A673 (cell line): Measurements from ENCODE around the gene MLKL. TPM values are rescaled to one million over a fixed set of nuclear protein-coding genes. Genes with fewer than 3 reads are reported as not detected.

Experiments used
- BruUV-seq: library from RNA; stranded (reverse); fragments of 400-500 nt; replicated peaks from 2 replicates; lab custom pipeline; 2021; lab: Mats Ljungman, UMichigan
- CTCF ChIA-PET: fragments of 300-600 bp; sonication (Branson Sonifier 250); formaldehyde crosslinking; loops from one replicate; lab custom pipeline; 2022; ENCODE audit warnings: antibody characterized with exemption; lab: Charles Lee
- POLR2A ChIA-PET: fragments of 300-600 bp; sonication (Branson Sonifier 250); formaldehyde crosslinking; loops from one replicate; lab custom pipeline; 2022; ENCODE audit warnings: antibody characterized with exemption; ENCODE audit not compliant: low non-redundant PET; lab: Charles Lee
- DNase-seq: peaks from one replicate; pipeline ENCODE4 v3.0.0-alpha.2; 2015; ENCODE audit warnings: low spot score
- H3K27ac ChIP-seq: fragments of 200-600 bp; sonication (generic); 2 replicates; pipeline ENCODE4 v1.5.1; 2016; ENCODE audit warnings: mixed run types, low read depth, mild to moderate bottlenecking, mixed read lengths, antibody characterized with exemption, low read length; ENCODE audit not compliant: poor library complexity, severe bottlenecking
- H3K27me3 ChIP-seq: fragments of 200-600 bp; sonication (generic); replicated peaks from 2 replicates; pipeline ENCODE4 v1.6.1; 2017; ENCODE audit warnings: mixed run types, low read depth, mild to moderate bottlenecking, mixed read lengths, antibody characterized with exemption, low read length; ENCODE audit not compliant: insufficient read depth, poor library complexity
- H3K36me3 ChIP-seq: fragments of 200-600 bp; sonication (generic); 2 replicates; pipeline ENCODE4 v1.6.1; 2016; ENCODE audit warnings: mixed run types, mild to moderate bottlenecking, mixed read lengths, antibody characterized with exemption, low read length; ENCODE audit not compliant: insufficient read depth, poor library complexity, severe bottlenecking
- H3K4me1 ChIP-seq: fragments of 200-600 bp; sonication (generic); 2 replicates; pipeline ENCODE4 v1.6.1; 2017; ENCODE audit warnings: mixed run types, mild to moderate bottlenecking, mixed read lengths, antibody characterized with exemption, low read length; ENCODE audit not compliant: insufficient read depth, poor library complexity, severe bottlenecking
- H3K4me3 ChIP-seq: fragments of 200-600 bp; sonication (generic); 2 replicates; pipeline ENCODE4 v1.5.1; 2016; ENCODE audit warnings: low read depth, mixed run types, mild to moderate bottlenecking, mixed read lengths, low read length; ENCODE audit not compliant: poor library complexity, severe bottlenecking
- H3K9me3 ChIP-seq: fragments of 200-600 bp; sonication (generic); 2 replicates; pipeline ENCODE4 v1.6.1; 2016; ENCODE audit warnings: mixed run types, low read depth, mild to moderate bottlenecking, mixed read lengths, antibody characterized with exemption, low read length; ENCODE audit not compliant: poor library complexity, severe bottlenecking
- CTCF ChIP-seq: fragments of 300-800, 200-600 bp; sonication (generic); conservative IDR thresholded peaks from 2 replicates; pipeline ENCODE4 v1.5.1; 2017; ENCODE audit warnings: low read depth, mild to moderate bottlenecking, antibody characterized with exemption, low read length, moderate library complexity, mixed read lengths
- EZH2 ChIP-seq: fragments of 200-600 bp; sonication (generic); IDR thresholded peaks from 2 replicates; pipeline ENCODE4 v1.6.1; 2017; ENCODE audit warnings: borderline replicate concordance, low read depth, mild to moderate bottlenecking, mixed read lengths, antibody characterized with exemption, low read length; ENCODE audit not compliant: poor library complexity, severe bottlenecking
- intact Hi-C: fragments of 100-400 bp; cut with micrococcal nuclease; formaldehyde crosslinking; loops from one replicate; pipeline ENCODE4 v1.10.0; 2022; ENCODE audit not compliant: unreplicated experiment
- total RNA-seq: library from RNA; stranded (reverse); gene quantifications from 2 replicates; pipeline ENCODE4 v1.2.3, GENCODE V29; 2021

The MLKL gene
- total RNA-seq, 1 experiment from 2014 or later: 5.5 TPM

GRCh38 chr16:74699666-74700065 lies 996 bp downstream of the MLKL start:
- DNase-seq: no peak
- CTCF ChIA-PET: interaction anchor here (0.6 kb wide), 1 partner anchor 16 kb away, joined by 4 read pairs; no protein-coding TSS in a partner anchor
- no peaks in the 10 kb centered on the region for H3K27me3 ChIP-seq
- intact Hi-C loops: no loop called here
- TF ChIP-seq EZH2 (no peak), CTCF (no peak)
- POLR2A ChIA-PET: interaction anchor here (0.5 kb wide), 1 partner anchor 265 kb away, joined by 5 read pairs; no protein-coding TSS in a partner anchor
- peaks cover 10% of the 10 kb centered on the region for H3K4me1 ChIP-seq
- H3K36me3 ChIP-seq: no peaks in the 10 kb centered on the region
- H3K4me3 ChIP-seq: peak overlapping the region; percentile 60
- no peaks in the 10 kb centered on the region for H3K9me3 ChIP-seq
- BruUV-seq: no TSS peak
- no peak overlapping the region for H3K27ac ChIP-seq

GRCh38 chr16:74698222-74698621 lies 2.4 kb downstream of the MLKL start:
- TF ChIP-seq CTCF (no peak), EZH2 (no peak)
- Histone ChIP-seq H3K4me1 (peaks cover 10% of the 10 kb centered on the region), H3K36me3 (no peaks in the 10 kb centered on the region), H3K9me3 (no peaks in the 10 kb centered on the region), H3K27me3 (no peaks in the 10 kb centered on the region), H3K27ac (no peak overlapping the region), H3K4me3 (peak overlapping the region; percentile 8)
- no peak for DNase-seq
- intact Hi-C loops: no loop called here
- ChIA-PET CTCF (interaction anchor here (0.6 kb wide), 1 partner anchor 25 kb away, joined by 3 read pairs; no protein-coding TSS in a partner anchor), POLR2A (no interaction called here)
- no TSS peak for BruUV-seq

GRCh38 chr16:74695450-74696422 lies 4.9 kb downstream of the MLKL start:
- H3K4me1 ChIP-seq: peaks cover 7% of the 10 kb centered on the region
- BruUV-seq: no TSS peak
- no peak overlapping the region for H3K27ac ChIP-seq
- intact Hi-C loops: no loop called here
- peak; percentile 88 for DNase-seq
- H3K36me3 ChIP-seq: no peaks in the 10 kb centered on the region
- ChIA-PET CTCF (no interaction called here), POLR2A (interaction anchor here (0.6 to 0.8 kb wide), 3 partner anchors 88 to 557 kb away, joined by 3 to 6 read pairs (median 4); partner anchors contain the start of gene WDR59)
- no peaks in the 10 kb centered on the region for H3K9me3 ChIP-seq
- H3K4me3 ChIP-seq: peak overlapping the region; percentile 45
- no peaks in the 10 kb centered on the region for H3K27me3 ChIP-seq
- no peak for TF ChIP-seq CTCF
- TF ChIP-seq EZH2: no peak
